WTC11 (cell line): ENCODE results near the gene SLC35G3.

Experiments used
- ATF2 ChIP-seq: sonication (generic); formaldehyde crosslinking; IDR thresholded peaks from 2 replicates; pipeline ENCODE4 v1.8.1; 2022; ENCODE audit warnings: low read depth, missing genetic modification reagents, borderline replicate concordance
- ETV6 ChIP-seq: sonication (generic); formaldehyde crosslinking; IDR thresholded peaks from 2 replicates; pipeline ENCODE4 v1.8.1; 2022; ENCODE audit warnings: mild to moderate bottlenecking, missing genetic modification reagents
- MAX ChIP-seq: sonication (generic); formaldehyde crosslinking; IDR thresholded peaks from 2 replicates; pipeline ENCODE4 v1.8.0; 2022; ENCODE audit warnings: mild to moderate bottlenecking, missing genetic modification reagents
- ZNF416 ChIP-seq: fragments of 250-450 bp; sonication (Bioruptor Pico); IDR thresholded peaks from 2 replicates; pipeline ENCODE4 v1.9.0; 2021; ENCODE audit warnings: mild to moderate bottlenecking, inconsistent platforms
- ZNF671 ChIP-seq: fragments of 250-450 bp; sonication (Bioruptor Pico); IDR thresholded peaks from 2 replicates; pipeline ENCODE4 v1.8.0; 2021; ENCODE audit warnings: mild to moderate bottlenecking
- TF ChIP-seq, protein P1 (sequence below): fragments of 200-600 bp; IDR thresholded peaks from 2 replicates; pipeline ENCODE4 v1.8.0; 2022; ENCODE audit warnings: antibody characterized with exemption

DNA sequence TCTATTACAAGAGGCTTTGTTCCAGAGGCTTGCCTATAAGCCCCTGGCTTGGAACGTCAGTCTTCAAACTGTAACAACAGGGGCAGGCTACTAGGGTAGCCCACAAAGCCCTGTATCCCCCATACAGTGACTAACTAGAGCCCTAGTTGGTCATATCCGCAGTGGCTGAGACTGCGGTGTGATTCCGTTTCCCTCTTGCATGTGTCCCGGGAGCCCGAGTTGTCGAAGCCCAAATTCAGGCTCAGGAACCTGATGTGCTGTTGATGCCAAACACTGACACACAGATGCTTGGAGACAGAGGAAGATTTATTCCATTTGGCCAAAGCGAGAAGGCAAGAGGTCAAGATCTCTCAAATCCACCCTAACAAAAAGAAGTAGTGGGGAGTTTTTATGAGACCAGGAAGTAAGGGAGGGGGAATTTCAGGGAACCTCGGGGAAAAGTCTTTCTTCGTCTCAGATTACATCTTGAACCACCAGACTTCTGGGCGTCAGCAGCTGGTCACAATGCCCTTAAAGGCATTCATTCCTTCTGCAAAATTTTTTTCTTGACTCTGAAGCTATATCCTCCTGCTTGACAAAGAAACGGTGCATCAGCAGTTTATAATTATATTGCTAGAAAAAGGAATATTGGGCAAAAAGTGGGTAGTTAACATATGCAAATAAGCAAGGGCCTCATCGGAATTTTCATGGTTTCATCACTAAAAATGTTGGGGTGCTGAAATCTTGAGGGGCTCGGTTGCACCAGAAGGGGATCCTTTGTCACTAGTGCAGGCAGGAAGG lies 49.6 kb upstream of the SLC35G3 start:
- TF ChIP-seq ETV6 (CRISPR knock-in tag) (no peak), ZNF671 (CRISPR knock-in tag) (no peak), ATF2 (CRISPR knock-in tag) (no peak), ZNF416 (CRISPR knock-in tag) (no peak), MAX (CRISPR knock-in tag) (0 out of 2 replicates have a peak, but pooled peaks have one; percentile 19)
- TF ChIP-seq, protein P1, sequence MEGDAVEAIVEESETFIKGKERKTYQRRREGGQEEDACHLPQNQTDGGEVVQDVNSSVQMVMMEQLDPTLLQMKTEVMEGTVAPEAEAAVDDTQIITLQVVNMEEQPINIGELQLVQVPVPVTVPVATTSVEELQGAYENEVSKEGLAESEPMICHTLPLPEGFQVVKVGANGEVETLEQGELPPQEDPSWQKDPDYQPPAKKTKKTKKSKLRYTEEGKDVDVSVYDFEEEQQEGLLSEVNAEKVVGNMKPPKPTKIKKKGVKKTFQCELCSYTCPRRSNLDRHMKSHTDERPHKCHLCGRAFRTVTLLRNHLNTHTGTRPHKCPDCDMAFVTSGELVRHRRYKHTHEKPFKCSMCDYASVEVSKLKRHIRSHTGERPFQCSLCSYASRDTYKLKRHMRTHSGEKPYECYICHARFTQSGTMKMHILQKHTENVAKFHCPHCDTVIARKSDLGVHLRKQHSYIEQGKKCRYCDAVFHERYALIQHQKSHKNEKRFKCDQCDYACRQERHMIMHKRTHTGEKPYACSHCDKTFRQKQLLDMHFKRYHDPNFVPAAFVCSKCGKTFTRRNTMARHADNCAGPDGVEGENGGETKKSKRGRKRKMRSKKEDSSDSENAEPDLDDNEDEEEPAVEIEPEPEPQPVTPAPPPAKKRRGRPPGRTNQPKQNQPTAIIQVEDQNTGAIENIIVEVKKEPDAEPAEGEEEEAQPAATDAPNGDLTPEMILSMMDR = no peak
